A549 (cell line): ENCODE results near the gene SLC17A1. TPM values are rescaled to one million over a fixed set of nuclear protein-coding genes. Genes with fewer than 3 reads are reported as not detected.

Experiments used
- ATAC-seq, 2 experiments: fragments of 200-7000 bp in 1 of 2; fragments of >200 bp in 1 of 2; cut with Nextera tagmentation in 1 of 2; cut with Tn5 transposase in 1 of 2; 3 replicates each; pipeline versions ENCODE4 v1.8.0 to v1.9.1; 2018 to 2020; ENCODE audit warnings: mild to moderate bottlenecking in 1 of 2, moderate library complexity in 1 of 2
- CTCF ChIA-PET: fragments of 300-600 bp; sonication (Branson Sonifier 250); formaldehyde crosslinking; extraction: SDS; loops from one replicate; lab custom pipeline; 2021; ENCODE audit warnings: antibody characterized with exemption, inconsistent platforms; lab: Yijun Ruan, JAX
- POLR2A ChIA-PET: fragments of 350-600 bp; formaldehyde crosslinking; extraction: SDS; loops from one replicate; lab custom pipeline; 2021; ENCODE audit warnings: antibody characterized with exemption, inconsistent platforms; lab: Yijun Ruan, JAX
- DNase-seq, 2 experiments: peaks; one replicate each; pipeline versions ENCODE4 v3.0.0 to v3.0.0-alpha.2; 2011 to 2016; ENCODE audit warnings: low read depth in 1 of 2, low spot score in 1 of 2
- FAIRE-seq: peaks from 2 replicates; lab custom pipeline; 2011; peaks lifted over from hg19 to GRCh38; lab: Jason Lieb, UNC
- H3K27ac ChIP-seq, 2 experiments: fragments of >200 bp; sonication (Bioruptor Twin); formaldehyde crosslinking; 3 replicates each; pipeline ENCODE4 v1.5.1; 2016 to 2017
- H3K4me1 ChIP-seq: fragments of >200 bp; sonication (Bioruptor Twin); formaldehyde crosslinking; 3 replicates; pipeline ENCODE4 v1.6.1; 2016
- H3K4me2 ChIP-seq: fragments of >200 bp; sonication (Bioruptor Twin); formaldehyde crosslinking; 3 replicates; pipeline ENCODE4 v1.6.1; 2016
- H3K4me3 ChIP-seq: fragments of >200 bp; sonication (Bioruptor Twin); formaldehyde crosslinking; 3 replicates; pipeline ENCODE4 v1.5.1; 2016
- H3K9me3 ChIP-seq: fragments of >200 bp; sonication (Bioruptor Twin); formaldehyde crosslinking; 3 replicates; pipeline ENCODE4 v1.6.1; 2016
- ATOH8 ChIP-seq: fragments of 250-450 bp; sonication (Bioruptor Pico); IDR thresholded peaks from 2 replicates; pipeline ENCODE4 v1.5.0; 2020; ENCODE audit warnings: low read depth, mild to moderate bottlenecking, moderate library complexity
- CBX8 ChIP-seq: fragments of 200-600 bp; sonication (generic); IDR thresholded peaks from 2 replicates; pipeline ENCODE4 v1.6.1; 2016
- CEBPB ChIP-seq, 2 experiments: fragments of >200 bp in 1 of 2; sonication (Bioruptor Twin) in 1 of 2; formaldehyde crosslinking in 1 of 2; IDR thresholded peaks; 2 replicates each; pipeline ENCODE4 v1.6.1; 2012 to 2016
- EHMT2 ChIP-seq: fragments of 200-600 bp; sonication (generic); IDR thresholded peaks from 2 replicates; pipeline ENCODE4 v1.6.1; 2016; ENCODE audit warnings: antibody characterized with exemption, low read depth, mild to moderate bottlenecking, moderate library complexity
- ESRRA ChIP-seq: fragments of 150-350 bp; IDR thresholded peaks from 2 replicates; pipeline ENCODE4 v1.6.1; 2014; ENCODE audit warnings: mild to moderate bottlenecking, low read length, borderline replicate concordance
- FOSB ChIP-seq: fragments of 250-450 bp; sonication (Bioruptor Pico); IDR thresholded peaks from 2 replicates; pipeline ENCODE4 v1.5.0; 2020; ENCODE audit warnings: mild to moderate bottlenecking, moderate library complexity
- FOSL2 ChIP-seq, 2 experiments: fragments of 450-650 bp in 1 of 2; fragments of >200 bp in 1 of 2; sonication (Bioruptor Twin) in 1 of 2; formaldehyde crosslinking; IDR thresholded peaks; 2 replicates each; pipeline versions ENCODE4 v1.5.0 to v1.6.1; 2016 to 2020; ENCODE audit warnings: mild to moderate bottlenecking in 1 of 2, moderate library complexity in 1 of 2
- FOXS1 ChIP-seq: fragments of 250-450 bp; sonication (Bioruptor Pico); IDR thresholded peaks from 2 replicates; pipeline ENCODE4 v1.5.0; 2020; ENCODE audit warnings: mild to moderate bottlenecking, moderate library complexity
- GATA3 ChIP-seq: IDR thresholded peaks from 2 replicates; pipeline ENCODE4 v1.6.1; 2012; ENCODE audit warnings: borderline replicate concordance
- HDAC2 ChIP-seq: fragments of 200-600 bp; sonication (generic); IDR thresholded peaks from 2 replicates; pipeline ENCODE4 v1.6.1; 2016
- HEYL ChIP-seq: fragments of 250-450 bp; sonication (Bioruptor Pico); IDR thresholded peaks from 2 replicates; pipeline ENCODE4 v1.8.0; 2021; ENCODE audit warnings: mild to moderate bottlenecking, moderate library complexity
- HOXA7 ChIP-seq: fragments of 250-450 bp; sonication (Bioruptor Pico); IDR thresholded peaks from 2 replicates; pipeline ENCODE4 v1.5.0; 2020; ENCODE audit warnings: mild to moderate bottlenecking, moderate library complexity
- HOXB13 ChIP-seq: fragments of 250-450 bp; sonication (Bioruptor Pico); IDR thresholded peaks from 2 replicates; pipeline ENCODE4 v1.5.0; 2020; ENCODE audit warnings: low read depth, mild to moderate bottlenecking, moderate library complexity
- KDM5A ChIP-seq: fragments of 200-600 bp; sonication (generic); IDR thresholded peaks from 2 replicates; pipeline ENCODE4 v1.6.1; 2016; ENCODE audit warnings: antibody characterized with exemption, mild to moderate bottlenecking
- MAFK ChIP-seq: fragments of 450-650 bp; IDR thresholded peaks from 2 replicates; pipeline ENCODE4 v1.6.1; 2014; ENCODE audit not compliant: partially characterized antibody
- MAZ ChIP-seq: fragments of 150-350 bp; IDR thresholded peaks from 2 replicates; pipeline ENCODE4 v1.6.1; 2014; ENCODE audit warnings: antibody characterized with exemption, low read depth, low read length, borderline replicate concordance
- NFE2L2 ChIP-seq: fragments of 150-350 bp; conservative IDR thresholded peaks from 2 replicates; pipeline ENCODE4 v1.6.1; 2014; ENCODE audit warnings: low read length
- NPAS2 ChIP-seq: fragments of 250-450 bp; sonication (Bioruptor Pico); IDR thresholded peaks from 2 replicates; pipeline ENCODE4 v1.8.0; 2022; ENCODE audit warnings: mild to moderate bottlenecking, moderate library complexity, borderline replicate concordance
- PBX3 ChIP-seq: IDR thresholded peaks from 2 replicates; pipeline ENCODE4 v1.6.1; 2012
- PHF8 ChIP-seq: fragments of 200-600 bp; sonication (generic); IDR thresholded peaks from 2 replicates; pipeline ENCODE4 v1.6.1; 2016; ENCODE audit warnings: low read depth, mild to moderate bottlenecking, antibody characterized with exemption, moderate library complexity, borderline replicate concordance
- RAD21 ChIP-seq, 2 experiments: fragments of >200 bp in 1 of 2; sonication (Bioruptor Twin) in 1 of 2; formaldehyde crosslinking in 1 of 2; IDR thresholded peaks in 1 of 2; conservative IDR thresholded peaks in 1 of 2; 2 replicates in 1 of 2; 3 replicates in 1 of 2; pipeline ENCODE4 v1.6.1; 2012 to 2018; ENCODE audit warnings: inconsistent platforms in 1 of 2
- RCOR1 ChIP-seq: fragments of 150-350 bp; IDR thresholded peaks from 2 replicates; pipeline ENCODE4 v1.6.1; 2014; ENCODE audit warnings: antibody characterized with exemption, low read length, low read depth
- RNF2 ChIP-seq: fragments of 200-600 bp; sonication (generic); IDR thresholded peaks from 2 replicates; pipeline ENCODE4 v1.6.1; 2016; ENCODE audit warnings: low read depth, mild to moderate bottlenecking, antibody characterized with exemption, moderate library complexity, borderline replicate concordance
- TP53 ChIP-seq: fragments of 250-450 bp; sonication (Bioruptor Pico); IDR thresholded peaks from 2 replicates; pipeline ENCODE4 v1.5.0; 2021; ENCODE audit warnings: mild to moderate bottlenecking, moderate library complexity
- ZFP36 ChIP-seq: fragments of 450-650 bp; IDR thresholded peaks from 2 replicates; pipeline ENCODE4 v1.6.1; 2014; ENCODE audit warnings: borderline replicate concordance; ENCODE audit not compliant: partially characterized antibody
- WGBS: methylation state at CpG from one replicate; pipeline ENCODE4 v1.1.6; 2017; ENCODE audit errors: missing lambda C conversion rate; 5-methylcytosine and 5-hydroxymethylcytosine counted together
- polyA plus RNA-seq, 4 experiments: library from polyadenylated mRNA; depleted of rRNA in 3 of 4; stranded (reverse); fragments of >200 nt; fragmentation: RNase III in 1 of 4; extraction: RNeasy Plus Mini Kit Qiagen cat#74134 plus additional on column Dnase treatment in 1 of 4; gene quantifications; 2 replicates in 3 of 4; 3 replicates in 1 of 4; pipeline ENCODE4 v1.2.3, GENCODE V29; 2011 to 2017
- TF ChIP-seq, protein P1 (sequence below): fragments of >200 bp; sonication (Bioruptor Twin); formaldehyde crosslinking; IDR thresholded peaks from 2 replicates; pipeline ENCODE4 v1.6.1; 2016
- TF ChIP-seq, protein P2 (sequence below): IDR thresholded peaks from 2 replicates; pipeline ENCODE4 v1.6.1; 2012; ENCODE audit warnings: low read depth, borderline replicate concordance
- TF ChIP-seq, protein P3 (sequence below): fragments of 150-350 bp; IDR thresholded peaks from 2 replicates; pipeline ENCODE4 v1.6.1; 2014; ENCODE audit warnings: low read depth, mild to moderate bottlenecking, low read length
- TF ChIP-seq, protein P4 (sequence below): fragments of 450-650 bp; IDR thresholded peaks from 2 replicates; pipeline ENCODE4 v1.6.1; 2014; ENCODE audit warnings: antibody characterized with exemption
- TF ChIP-seq, protein P5 (sequence below): IDR thresholded peaks from 2 replicates; pipeline ENCODE4 v1.6.1; 2012

The SLC17A1 gene
- polyA plus RNA-seq, 2 of the 4 experiments (the other 2 are of a cell fraction) = 0.79 to 1.2 TPM

DNA sequence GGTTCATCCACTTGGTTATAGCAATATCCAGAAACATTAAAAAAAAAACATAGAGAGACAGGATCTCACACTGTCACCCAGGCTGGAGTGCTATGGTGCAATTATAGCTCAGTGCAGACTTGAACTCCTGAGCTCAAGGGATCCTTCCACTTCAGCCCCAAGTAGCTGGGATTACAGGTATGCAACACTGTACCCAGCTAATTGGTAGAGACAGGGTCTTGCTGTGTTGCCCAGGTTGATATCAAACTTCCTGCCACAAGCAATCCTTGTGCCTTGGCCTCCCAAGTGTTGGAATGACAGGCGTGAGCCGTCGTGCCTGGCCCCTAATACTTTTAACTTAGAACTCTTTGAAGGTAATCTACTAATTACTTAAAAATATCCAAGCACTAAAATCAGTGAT is 818 bp upstream of the SLC17A1 start:
- ATAC-seq (peak in 1 of 2 experiments; percentile 30; a peak in 1 of 6 replicates), FAIRE-seq (no peak)
- 95% methylated on average over 3 of the region's 3 CpGs for WGBS

GRCh38 chr6:25832307-25832662 is 433 bp upstream of the SLC17A1 start:
- peak overlapping the region; percentile 72 to 81 for H3K27ac ChIP-seq
- ATAC-seq (peak in 1 of 2 experiments; percentile 30; a peak in 2 of 6 replicates), FAIRE-seq (no peak), DNase-seq (no peak)
- CTCF ChIA-PET = interaction anchor here (0.6 kb wide), 2 partner anchors 38 to 465 kb away, joined by 3 to 4 read pairs; no protein-coding TSS in a partner anchor
- H3K4me3 ChIP-seq = no peak overlapping the region
- peaks cover 28% of the 10 kb centered on the region for H3K4me1 ChIP-seq
- POLR2A ChIA-PET = no interaction called here
- H3K4me2 ChIP-seq = peak overlapping the region; percentile 69
- H3K9me3 ChIP-seq = no peaks in the 10 kb centered on the region
- TF ChIP-seq CBX8 (no peak), RNF2 (no peak), MAZ (no peak), GATA3 (no peak), FOSL2 (IDR thresholded peaks at IDR 0.05) (no peak), FOSL2 (CRISPR knock-in tag; IDR thresholded peaks at IDR 0.05) (no peak), PHF8 (no peak), ZFP36 (no peak), HOXB13 (CRISPR knock-in tag) (no peak), ESRRA (no peak), TP53 (no peak), RAD21 (conservative IDR thresholded peaks at IDR 0.05 in 1 of 2, IDR thresholded peaks at IDR 0.05 in 1 of 2) (no peak), MAFK (no peak), EHMT2 (no peak)
- TF ChIP-seq, protein P1, sequence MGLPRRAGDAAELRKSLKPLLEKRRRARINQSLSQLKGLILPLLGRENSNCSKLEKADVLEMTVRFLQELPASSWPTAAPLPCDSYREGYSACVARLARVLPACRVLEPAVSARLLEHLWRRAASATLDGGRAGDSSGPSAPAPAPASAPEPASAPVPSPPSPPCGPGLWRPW = no peak
- TF ChIP-seq, protein P2, sequence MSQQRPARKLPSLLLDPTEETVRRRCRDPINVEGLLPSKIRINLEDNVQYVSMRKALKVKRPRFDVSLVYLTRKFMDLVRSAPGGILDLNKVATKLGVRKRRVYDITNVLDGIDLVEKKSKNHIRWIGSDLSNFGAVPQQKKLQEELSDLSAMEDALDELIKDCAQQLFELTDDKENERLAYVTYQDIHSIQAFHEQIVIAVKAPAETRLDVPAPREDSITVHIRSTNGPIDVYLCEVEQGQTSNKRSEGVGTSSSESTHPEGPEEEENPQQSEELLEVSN = no peak
- TF ChIP-seq, protein P3, sequence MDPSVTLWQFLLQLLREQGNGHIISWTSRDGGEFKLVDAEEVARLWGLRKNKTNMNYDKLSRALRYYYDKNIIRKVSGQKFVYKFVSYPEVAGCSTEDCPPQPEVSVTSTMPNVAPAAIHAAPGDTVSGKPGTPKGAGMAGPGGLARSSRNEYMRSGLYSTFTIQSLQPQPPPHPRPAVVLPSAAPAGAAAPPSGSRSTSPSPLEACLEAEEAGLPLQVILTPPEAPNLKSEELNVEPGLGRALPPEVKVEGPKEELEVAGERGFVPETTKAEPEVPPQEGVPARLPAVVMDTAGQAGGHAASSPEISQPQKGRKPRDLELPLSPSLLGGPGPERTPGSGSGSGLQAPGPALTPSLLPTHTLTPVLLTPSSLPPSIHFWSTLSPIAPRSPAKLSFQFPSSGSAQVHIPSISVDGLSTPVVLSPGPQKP = no peak
- TF ChIP-seq, protein P4, sequence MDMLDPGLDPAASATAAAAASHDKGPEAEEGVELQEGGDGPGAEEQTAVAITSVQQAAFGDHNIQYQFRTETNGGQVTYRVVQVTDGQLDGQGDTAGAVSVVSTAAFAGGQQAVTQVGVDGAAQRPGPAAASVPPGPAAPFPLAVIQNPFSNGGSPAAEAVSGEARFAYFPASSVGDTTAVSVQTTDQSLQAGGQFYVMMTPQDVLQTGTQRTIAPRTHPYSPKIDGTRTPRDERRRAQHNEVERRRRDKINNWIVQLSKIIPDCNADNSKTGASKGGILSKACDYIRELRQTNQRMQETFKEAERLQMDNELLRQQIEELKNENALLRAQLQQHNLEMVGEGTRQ = no peak

More for the DNA sequence above, 818 bp upstream of the SLC17A1 start:
- Histone ChIP-seq H3K4me3 (no peak overlapping the region), H3K27ac (peak overlapping the region; percentile 72 to 81), H3K9me3 (no peaks in the 10 kb centered on the region), H3K4me2 (peak overlapping the region; percentile 69), H3K4me1 (peaks cover 28% of the 10 kb centered on the region)
- CTCF ChIA-PET = interaction anchor here (0.6 kb wide), 1 partner anchor 37 kb away, joined by 4 read pairs; no protein-coding TSS in a partner anchor
- DNase-seq = no peak
- POLR2A ChIA-PET = no interaction called here
- TF ChIP-seq, protein P5, sequence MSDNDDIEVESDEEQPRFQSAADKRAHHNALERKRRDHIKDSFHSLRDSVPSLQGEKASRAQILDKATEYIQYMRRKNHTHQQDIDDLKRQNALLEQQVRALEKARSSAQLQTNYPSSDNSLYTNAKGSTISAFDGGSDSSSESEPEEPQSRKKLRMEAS = no peak
- TF ChIP-seq MAZ (no peak), TP53 (no peak), PBX3 (no peak), NPAS2 (CRISPR knock-in tag) (no peak), HOXB13 (CRISPR knock-in tag) (no peak), HOXA7 (CRISPR knock-in tag) (no peak), FOSB (CRISPR knock-in tag) (no peak), RCOR1 (no peak), ATOH8 (CRISPR knock-in tag) (no peak), NFE2L2 (no peak), KDM5A (no peak), FOXS1 (CRISPR knock-in tag) (no peak), HEYL (CRISPR knock-in tag) (no peak), EHMT2 (no peak), CEBPB (IDR thresholded peaks at IDR 0.05) (no peak), HDAC2 (no peak), RNF2 (no peak)
- TF ChIP-seq, protein P4 = no peak
- TF ChIP-seq, protein P2 = no peak
